ENCODE results near the gene DISC1.
"Not testable (repeated sequence)": the region's sequence is repeated elsewhere in the genome, so short reads cannot be mapped to it uniquely, and the experiment has no call there.

DISC1 gene

GRCh38 chr1:231701306-231701705 is 74.7 kb downstream of the DISC1 start:
- no peak for DNase-seq

GRCh38 chr1:231702331-231702730 is 75.7 kb downstream of the DISC1 start:
- DNase-seq, result no peak

- peak; percentile 71 for DNase-seq
Observed at GRCh38 chr1:231702804-231703203, 76.2 kb downstream of the DISC1 start.

GRCh38 chr1:231705806-231706760 is 79.5 kb downstream of the DISC1 start:
- DNase-seq, result no peak

GRCh38 chr1:231706934-231707333 is 80.3 kb downstream of the DISC1 start:
- DNase-seq, result no peak

GRCh38 chr1:231707407-231707806 is 80.8 kb downstream of the DISC1 start:
- no peak for DNase-seq

GRCh38 chr1:231708394-231708793 is 81.8 kb downstream of the DISC1 start:
- DNase-seq, result no peak

- DNase-seq, result no peak
Observed at GRCh38 chr1:231714440-231714839, 87.8 kb downstream of the DISC1 start.

GRCh38 chr1:231715816-231716722 is 89.5 kb downstream of the DISC1 start:
- DNase-seq, result no peak

GRCh38 chr1:231716879-231717278 is 90.3 kb downstream of the DISC1 start:
- no peak for DNase-seq

GRCh38 chr1:231719485-231720183 is 93.0 kb downstream of the DISC1 start:
- DNase-seq, result no peak

GRCh38 chr1:231720652-231721325 is 94.2 kb downstream of the DISC1 start:
- DNase-seq, result no peak

GRCh38 chr1:231721436-231721835 is 94.8 kb downstream of the DISC1 start:
- DNase-seq, result no peak

GRCh38 chr1:231722356-231722755 is 95.8 kb downstream of the DISC1 start:
- no peak for DNase-seq

GRCh38 chr1:231723146-231723545 is 96.6 kb downstream of the DISC1 start:
- no peak for DNase-seq

- DNase-seq, result no peak
Observed at GRCh38 chr1:231724041-231724440, 97.5 kb downstream of the DISC1 start.

- peak; percentile 35 for DNase-seq
Observed at GRCh38 chr1:231724876-231725647, 98.5 kb downstream of the DISC1 start.

- DNase-seq, result peak; percentile 21
Observed at GRCh38 chr1:231727171-231727570, 100.6 kb downstream of the DISC1 start.

- not testable (repeated sequence) for DNase-seq
Observed at GRCh38 chr1:231728987-231729386, 102.4 kb downstream of the DISC1 start.

GRCh38 chr1:231729544-231729943 is 103.0 kb downstream of the DISC1 start:
- DNase-seq, result peak; percentile 27

- DNase-seq, result no peak
Observed at GRCh38 chr1:231731268-231731667, 104.7 kb downstream of the DISC1 start.

Measured in fibroblast of skin of abdomen (primary cell).